ENCODE results near the gene PCNA. TPM values are rescaled to one million over a fixed set of nuclear protein-coding genes. Genes with fewer than 3 reads are reported as not detected.

Gene PCNA
- total RNA-seq, 1 experiment from 2014 or later: 274 TPM

DNA sequence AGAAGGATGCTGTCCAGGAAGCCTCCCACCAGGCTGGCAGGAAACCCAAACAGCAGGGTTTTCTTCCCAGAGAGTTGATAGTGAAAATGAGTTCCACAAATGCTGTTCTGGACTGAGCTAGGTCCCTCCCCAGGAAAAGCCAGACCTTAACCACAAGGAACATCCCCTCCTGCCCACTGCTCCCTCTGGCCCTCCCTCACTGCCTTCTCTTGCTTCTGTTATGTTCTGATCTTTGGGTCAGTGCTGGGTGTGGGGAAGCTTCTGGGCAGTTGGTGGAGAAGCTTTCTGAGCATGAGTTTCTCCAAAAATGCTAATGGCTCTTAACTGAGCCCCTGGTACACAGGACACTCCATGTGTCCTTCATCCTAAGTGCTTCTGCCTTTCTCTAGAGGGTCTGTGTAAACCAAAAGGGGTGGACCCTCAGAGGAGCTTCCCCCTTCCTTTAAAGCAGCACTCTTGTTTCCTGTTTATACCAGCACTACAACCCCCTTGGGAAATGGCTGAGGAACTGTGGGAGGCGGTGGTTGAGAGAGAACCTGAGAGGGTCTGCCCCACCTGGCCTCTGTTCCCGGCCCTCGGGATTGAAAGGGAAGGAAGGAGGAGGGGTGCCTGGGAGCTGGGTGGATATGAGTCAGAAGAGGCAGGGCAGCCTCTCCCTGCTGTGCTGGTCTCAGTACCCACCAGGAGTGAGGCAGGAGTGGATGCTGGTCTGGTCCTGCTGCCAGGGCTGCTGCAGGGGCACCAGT, 49.1 kb upstream of the PCNA start:
- Histone ChIP-seq H3K4ac (ENCODE audit: low read depth, low read length) (no peak overlapping the region; the same call in 1 of the 2 replicates), H3K4me1 (ENCODE audit: insufficient read depth, low read length) (peaks cover 16% of the 10 kb centered on the region; the same call in 1 of the 2 replicates), H3K27ac (ENCODE audit: insufficient read length, low read depth, low read length) (peak overlapping the region; percentile 25), H3K9ac (ENCODE audit: extremely low read depth, insufficient read length, low read length) (peak overlapping the region; percentile 36), H3K56ac (ENCODE audit: insufficient read length, low read depth, low read length) (no peak overlapping the region), H3K27me3 (ENCODE audit: insufficient read depth, low read length) (no peaks in the 10 kb centered on the region), H3K79me1 (ENCODE audit: insufficient read depth, low read depth, low read length, poor library complexity, severe bottlenecking) (no peaks in the 10 kb centered on the region), H3K9me3 (ENCODE audit: control insufficient read depth, low read depth, low read length) (no peaks in the 10 kb centered on the region), H3K14ac (ENCODE audit: insufficient read depth, low read length) (peak overlapping the region; percentile 22; the same call in 1 of the 2 replicates), H2BK5ac (ENCODE audit: insufficient read length, low read length) (peak overlapping the region; percentile 20), H3K4me2 (ENCODE audit: insufficient read depth, insufficient read length, low read length) (no peak overlapping the region), H4K5ac (ENCODE audit: insufficient read length, low read depth, low read length) (no peak overlapping the region), H2BK120ac (ENCODE audit: low read depth, low read length, poor library complexity, severe bottlenecking) (no peak overlapping the region), H4K20me1 (ENCODE audit: control insufficient read depth, insufficient read depth, insufficient read length) (no peaks in the 10 kb centered on the region), H4K91ac (ENCODE audit: insufficient read length, low read depth, low read length) (no peak overlapping the region), H3K79me2 (ENCODE audit: insufficient read depth, low read length) (peaks cover 10% of the 10 kb centered on the region; the same call in 1 of the 2 replicates), H2BK12ac (ENCODE audit: insufficient read length, low read depth, low read length) (no peak overlapping the region), H3K23ac (ENCODE audit: insufficient read length, low read depth, low read length) (no peak overlapping the region), H2AFZ (ENCODE audit: low read length) (no peak overlapping the region), H2AK5ac (ENCODE audit: insufficient read length, low read length) (no peak overlapping the region), H2BK15ac (ENCODE audit: low read depth, low read length) (no peak overlapping the region), H2BK20ac (ENCODE audit: low read depth, low read length, poor library complexity, severe bottlenecking) (no peak overlapping the region), H4K8ac (replicated peaks; ENCODE audit: insufficient read length, low read depth, low read length) (no peak overlapping the region), H3T11ph (ENCODE audit: low read length) (no peak overlapping the region), H3K18ac (ENCODE audit: insufficient read length, low read depth, low read length) (no peak overlapping the region), H3K23me2 (ENCODE audit: insufficient read length, low read depth, low read length, poor library complexity, severe bottlenecking) (no peaks in the 10 kb centered on the region)
- TF ChIP-seq, protein P1, sequence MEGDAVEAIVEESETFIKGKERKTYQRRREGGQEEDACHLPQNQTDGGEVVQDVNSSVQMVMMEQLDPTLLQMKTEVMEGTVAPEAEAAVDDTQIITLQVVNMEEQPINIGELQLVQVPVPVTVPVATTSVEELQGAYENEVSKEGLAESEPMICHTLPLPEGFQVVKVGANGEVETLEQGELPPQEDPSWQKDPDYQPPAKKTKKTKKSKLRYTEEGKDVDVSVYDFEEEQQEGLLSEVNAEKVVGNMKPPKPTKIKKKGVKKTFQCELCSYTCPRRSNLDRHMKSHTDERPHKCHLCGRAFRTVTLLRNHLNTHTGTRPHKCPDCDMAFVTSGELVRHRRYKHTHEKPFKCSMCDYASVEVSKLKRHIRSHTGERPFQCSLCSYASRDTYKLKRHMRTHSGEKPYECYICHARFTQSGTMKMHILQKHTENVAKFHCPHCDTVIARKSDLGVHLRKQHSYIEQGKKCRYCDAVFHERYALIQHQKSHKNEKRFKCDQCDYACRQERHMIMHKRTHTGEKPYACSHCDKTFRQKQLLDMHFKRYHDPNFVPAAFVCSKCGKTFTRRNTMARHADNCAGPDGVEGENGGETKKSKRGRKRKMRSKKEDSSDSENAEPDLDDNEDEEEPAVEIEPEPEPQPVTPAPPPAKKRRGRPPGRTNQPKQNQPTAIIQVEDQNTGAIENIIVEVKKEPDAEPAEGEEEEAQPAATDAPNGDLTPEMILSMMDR (conservative IDR thresholded peaks at IDR 0.05): no peak
- H3K4me1 Mint-ChIP-seq: peaks cover 56 to 57% of the 10 kb centered on the region in 2 experiments
- peak overlapping the region in 2 of 3 experiments; percentile 67 to 77; a peak in 5 of 7 replicates for H3K27ac Mint-ChIP-seq
- peak overlapping the region in 1 of 2 experiments; percentile 31; a peak in 1 of 5 replicates for H3K4me3 Mint-ChIP-seq
- H3K9me3 Mint-ChIP-seq: no peaks in the 10 kb centered on the region
- peak; percentile 75 for DNase-seq
- peaks cover 1 to 7% (median 4%) of the 10 kb centered on the region in 3 experiments; a peak in 3 of 7 replicates for H3K36me3 Mint-ChIP-seq (ENCODE audit: insufficient read depth in 1 of 3, low read depth in 3 of 3)
- H3K27me3 Mint-ChIP-seq (ENCODE audit: low read depth): no peaks in the 10 kb centered on the region
- no CpG with 5 or more reads among the region's 3 CpGs for WGBS (ENCODE audit: extremely low coverage, insufficient read length, low lambda C conversion rate)

Data from H9 (cell line).